ENCODE data around the gene PKNOX2.

The PKNOX2 gene

DNA sequence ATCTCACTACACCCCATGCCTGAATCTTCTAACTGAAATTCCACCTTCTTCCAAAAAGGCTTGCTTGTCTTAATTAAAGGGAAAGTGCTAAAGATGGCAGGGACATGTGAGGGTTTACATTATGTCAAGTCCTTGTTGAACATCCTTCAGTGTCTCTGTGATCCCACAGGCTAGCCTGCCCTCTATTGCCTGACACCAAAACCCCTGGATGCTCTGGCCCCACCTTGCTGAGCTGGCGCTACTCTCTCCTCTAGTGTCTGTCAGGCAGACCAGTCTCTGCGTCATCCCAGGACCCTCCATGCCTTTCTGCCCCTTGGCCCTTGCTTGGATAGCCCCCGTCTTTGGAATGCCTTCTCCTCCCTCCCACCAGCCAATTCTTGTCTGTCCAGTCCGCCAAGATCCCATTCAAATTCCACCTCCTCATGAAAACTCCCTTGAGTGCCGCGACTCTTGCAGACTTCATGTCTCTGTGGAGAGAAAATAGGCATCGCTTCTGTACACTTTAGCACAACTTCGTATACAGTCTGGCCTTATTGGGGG lies 69.3 kb downstream of the PKNOX2 start:
- no peak for DNase-seq (ENCODE audit: low spot score)

DNA sequence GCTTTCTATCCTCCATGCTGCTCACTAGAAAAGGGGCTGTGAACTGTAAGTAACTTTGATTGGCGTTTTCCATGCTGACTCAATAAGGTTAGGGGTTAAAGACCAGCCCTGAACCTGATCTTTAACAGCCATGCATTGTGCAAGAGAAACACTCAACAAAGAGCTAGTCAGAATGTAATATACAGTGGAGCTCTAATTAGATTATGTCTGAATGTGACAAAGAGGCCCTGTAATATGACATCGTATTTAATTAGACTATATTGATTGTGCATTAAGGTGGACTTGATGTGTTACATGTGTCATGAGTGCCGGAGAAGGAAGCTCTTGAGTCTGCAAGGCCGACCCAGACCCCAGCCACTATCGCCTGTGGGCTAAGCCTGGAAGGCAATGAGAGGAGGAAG lies 70.5 kb downstream of the PKNOX2 start:
- no peak for DNase-seq (ENCODE audit: low spot score)

DNA sequence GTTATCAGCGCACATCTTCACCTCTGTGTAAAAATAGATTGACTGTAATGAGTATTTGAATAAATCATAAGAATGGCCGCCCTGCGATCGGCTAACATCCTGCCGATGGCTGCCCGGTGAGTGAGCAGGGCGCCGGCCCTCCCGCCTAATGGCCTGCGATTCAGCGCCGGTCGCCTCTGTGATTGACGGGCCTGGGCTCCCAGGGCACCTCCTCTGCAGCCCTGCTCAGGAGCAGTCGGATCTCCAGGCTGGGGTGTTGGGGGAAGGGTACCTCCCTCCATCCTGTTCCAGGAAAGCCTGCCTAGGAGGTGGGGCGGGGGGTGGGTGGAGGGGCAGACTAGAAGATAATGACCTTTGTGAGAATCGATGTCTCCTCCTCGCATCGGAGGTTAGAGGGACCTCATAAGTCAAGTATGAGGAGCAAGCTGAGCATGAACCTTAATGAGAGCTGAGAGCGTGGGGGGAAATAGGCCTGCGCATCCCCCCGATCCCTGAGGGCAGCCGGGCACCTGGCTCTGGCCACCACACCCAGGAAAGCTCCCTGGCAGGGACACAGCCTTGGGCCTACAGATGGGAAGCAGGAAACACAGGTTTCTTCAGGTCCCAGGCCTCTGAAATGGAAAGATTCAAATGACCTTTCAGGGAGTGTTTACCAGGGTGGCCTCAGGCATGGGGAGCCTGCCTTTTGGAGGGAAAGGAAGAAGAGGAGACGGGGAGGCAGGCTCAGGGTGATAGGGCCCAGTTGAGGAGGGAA lies 71.7 kb downstream of the PKNOX2 start:
- no peak for DNase-seq (ENCODE audit: low spot score)

DNA sequence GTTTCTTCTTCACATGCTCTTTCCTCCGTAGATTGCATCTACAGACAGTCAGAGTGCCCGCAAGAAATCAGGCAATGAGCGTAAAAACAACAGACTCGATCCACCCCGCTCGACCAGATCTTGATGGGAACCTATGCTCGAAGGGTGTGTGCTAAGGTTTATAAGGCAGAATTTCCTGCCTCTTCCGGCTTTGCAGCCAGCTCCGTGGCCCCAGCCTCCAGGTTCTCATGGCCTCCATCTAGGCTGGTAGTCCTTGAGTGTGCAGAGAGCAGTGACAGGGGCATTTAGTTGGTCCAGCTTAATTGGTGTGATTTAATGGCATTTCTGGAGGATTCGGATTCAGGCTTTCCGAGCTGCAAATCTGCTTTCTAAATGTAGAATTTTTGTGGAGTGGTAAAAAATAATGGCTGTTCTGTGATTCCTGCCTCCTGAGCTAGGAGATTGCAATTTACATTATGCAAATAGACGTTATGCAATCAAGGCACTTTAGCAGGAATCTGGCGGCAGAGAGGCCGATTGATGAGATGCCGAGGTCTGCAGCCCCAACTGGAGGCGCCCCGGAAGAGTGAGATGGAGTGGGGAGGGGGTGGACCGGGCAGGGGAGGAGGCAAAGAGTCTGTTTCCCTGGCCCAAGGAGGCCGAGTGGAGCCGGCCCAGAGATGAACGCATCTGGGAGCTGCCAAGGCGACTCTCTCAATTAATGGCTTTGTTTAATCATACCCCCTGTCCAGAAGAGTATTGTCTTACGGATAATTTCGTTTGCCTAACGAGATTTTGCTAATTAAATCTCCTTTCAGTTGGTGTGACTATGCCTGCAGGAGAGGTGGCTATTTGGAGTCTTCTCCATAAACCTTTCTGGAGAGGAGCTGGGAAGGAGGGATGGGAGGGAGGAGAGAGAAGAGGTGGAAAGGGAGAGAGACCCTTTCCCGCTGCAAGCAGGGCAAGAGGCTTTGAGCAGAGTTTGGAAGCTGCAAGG lies 75.3 kb downstream of the PKNOX2 start:
- no peak for DNase-seq (ENCODE audit: low spot score)

DNA sequence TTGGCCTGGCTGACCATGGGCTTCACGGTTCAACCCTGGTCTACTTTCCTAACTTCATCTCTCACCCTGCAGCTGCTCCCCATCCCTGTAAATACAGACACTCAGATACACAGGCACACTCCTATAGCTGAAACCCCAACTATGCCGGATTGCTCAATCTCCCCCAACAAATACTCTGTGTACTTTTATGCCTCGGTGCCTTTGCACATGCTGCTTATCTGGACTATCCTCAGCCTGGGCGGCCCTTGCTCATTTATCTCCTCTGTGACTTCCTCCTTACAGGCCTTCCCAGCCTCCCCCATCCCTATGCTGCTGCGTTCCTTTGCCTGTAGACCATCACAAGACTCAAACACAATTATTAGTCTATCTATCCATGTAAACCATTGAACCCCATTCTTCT lies 76.6 kb downstream of the PKNOX2 start:
- no peak for DNase-seq (ENCODE audit: low spot score)

DNA sequence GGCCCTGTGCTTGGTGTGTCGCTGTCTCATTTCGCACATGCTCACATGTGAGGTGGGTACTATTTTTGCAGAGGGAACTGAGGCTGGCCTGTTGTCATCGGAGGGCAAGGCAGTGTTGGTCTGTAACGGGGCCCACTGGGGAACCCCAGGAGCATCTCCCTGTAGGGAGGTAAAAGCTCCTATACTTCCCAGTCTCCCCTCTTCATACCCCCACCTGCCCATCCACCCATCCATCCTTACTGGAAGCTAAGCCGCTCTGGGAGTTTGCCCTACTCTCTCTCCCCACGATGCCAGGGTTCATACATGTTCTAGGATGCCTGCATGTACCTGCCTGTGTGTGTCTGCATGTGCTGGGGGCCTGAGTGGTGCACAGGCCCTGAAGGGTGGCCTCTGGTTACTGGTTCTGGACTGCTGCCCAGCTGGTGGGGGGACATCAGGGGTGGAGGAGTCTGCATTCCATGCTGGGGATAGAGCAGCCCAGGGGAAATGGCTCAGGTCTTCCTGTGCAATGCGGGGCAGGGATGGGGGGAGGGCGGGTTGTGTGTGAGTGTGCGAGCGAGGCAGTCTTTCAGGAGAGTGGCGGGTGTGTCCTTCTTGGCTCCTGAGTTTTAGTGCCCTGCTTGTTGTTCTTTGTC lies 77.7 kb downstream of the PKNOX2 start:
- no peak for DNase-seq (ENCODE audit: low spot score)

DNA sequence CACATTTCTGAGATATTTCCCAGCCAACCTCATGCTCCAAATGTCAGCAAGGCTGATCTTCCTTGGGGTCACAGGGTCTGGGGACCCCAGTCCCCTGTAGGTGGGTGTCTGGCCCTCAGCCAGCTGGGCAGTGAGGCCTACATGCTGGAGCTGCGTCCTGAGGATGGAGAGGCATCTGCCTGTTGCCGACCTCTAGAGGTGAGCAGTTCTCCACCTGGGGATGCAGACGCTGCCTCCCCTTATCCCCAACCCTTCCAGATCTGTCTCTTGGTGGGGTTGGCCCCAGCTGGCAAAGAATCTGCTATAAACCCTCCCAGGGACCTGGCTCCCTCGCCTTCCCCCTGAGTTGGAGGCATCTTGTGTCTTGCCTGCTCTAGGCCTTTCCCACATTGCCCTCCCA lies 79.6 kb downstream of the PKNOX2 start:
- no peak for DNase-seq (ENCODE audit: low spot score)

DNA sequence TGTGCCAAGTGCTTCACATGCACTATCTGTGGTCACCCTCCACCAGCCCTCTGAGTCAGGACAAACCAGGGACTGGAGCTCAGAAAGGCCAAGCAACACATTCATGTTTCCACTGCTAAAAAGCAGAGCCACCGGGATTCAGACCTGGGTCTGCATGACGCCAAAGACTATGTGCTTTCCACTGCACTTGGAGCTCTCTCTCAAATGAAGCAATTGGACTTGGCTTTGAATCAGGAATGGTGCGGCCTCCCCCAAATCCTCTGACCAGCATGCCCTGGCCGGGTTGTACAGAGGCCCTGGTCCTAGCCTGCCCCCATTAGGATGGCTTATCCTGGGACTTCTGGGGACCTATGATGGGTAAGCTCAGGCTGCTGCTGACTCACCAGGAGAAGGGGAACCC lies 80.7 kb downstream of the PKNOX2 start:
- DNase-seq (ENCODE audit: low spot score) = no peak

DNA sequence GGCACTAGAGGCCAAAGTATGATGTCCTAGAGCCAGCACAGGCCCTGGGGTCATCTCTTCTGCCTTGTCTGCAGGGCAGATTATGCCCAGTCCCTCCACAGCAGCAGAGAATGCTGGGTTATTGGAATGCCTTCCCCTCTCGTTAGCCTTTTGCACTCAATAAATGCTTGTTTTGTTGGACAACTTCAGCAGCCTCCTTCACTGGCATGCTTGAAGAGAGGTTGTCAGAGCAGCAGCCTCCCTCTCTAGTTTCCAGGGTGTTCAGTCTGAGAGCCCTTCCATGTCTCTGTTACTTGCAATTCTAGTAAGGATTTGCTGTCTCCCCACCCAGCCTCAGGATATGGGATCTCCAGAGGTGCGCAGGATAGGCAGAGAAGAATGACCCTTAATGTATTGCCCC lies 82.9 kb downstream of the PKNOX2 start:
- DNase-seq (ENCODE audit: low spot score) = no peak

DNA sequence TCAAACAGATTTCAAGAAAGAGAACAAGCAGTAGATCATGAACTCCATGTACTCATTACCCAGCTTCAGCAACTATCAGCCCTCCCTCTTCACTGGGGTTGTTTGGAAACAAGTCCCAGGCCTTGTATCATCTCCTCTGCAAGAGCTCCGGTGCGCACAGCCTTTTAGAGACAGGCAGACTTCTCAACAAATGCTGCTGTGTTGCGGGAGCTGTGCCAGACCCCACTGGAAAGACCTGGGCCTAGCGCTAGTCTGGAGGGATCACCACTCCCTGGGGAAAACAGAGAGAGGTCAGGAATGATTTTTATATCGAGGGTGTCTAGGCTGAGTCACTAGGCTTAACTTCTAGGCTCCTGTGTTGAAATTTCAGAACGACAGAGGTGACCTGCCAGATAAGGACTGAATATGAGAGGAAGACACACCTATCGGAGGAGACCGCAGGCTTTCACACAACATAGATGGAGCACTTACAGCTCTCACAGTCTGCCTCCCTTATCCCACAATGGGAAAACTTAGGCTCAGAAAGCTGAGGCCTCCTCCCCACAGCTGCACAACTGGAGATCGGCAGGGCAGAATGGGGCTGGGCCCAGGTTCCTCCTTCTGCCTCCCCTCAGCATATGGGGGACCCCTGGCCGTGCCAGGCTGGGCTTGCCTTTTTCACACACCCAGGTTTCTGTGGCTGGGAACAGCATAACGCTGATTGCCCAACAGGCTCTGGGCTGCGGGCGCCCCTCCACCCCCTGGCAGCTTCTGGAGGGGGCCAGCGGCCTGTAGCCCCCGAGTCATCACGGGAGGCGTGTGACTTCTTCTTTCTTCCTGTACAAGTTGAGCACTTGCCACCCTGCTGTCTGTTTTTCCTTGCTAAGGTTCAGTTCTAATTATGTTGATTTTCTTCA lies 86.0 kb downstream of the PKNOX2 start:
- DNase-seq (ENCODE audit: low spot score) = no peak

DNA sequence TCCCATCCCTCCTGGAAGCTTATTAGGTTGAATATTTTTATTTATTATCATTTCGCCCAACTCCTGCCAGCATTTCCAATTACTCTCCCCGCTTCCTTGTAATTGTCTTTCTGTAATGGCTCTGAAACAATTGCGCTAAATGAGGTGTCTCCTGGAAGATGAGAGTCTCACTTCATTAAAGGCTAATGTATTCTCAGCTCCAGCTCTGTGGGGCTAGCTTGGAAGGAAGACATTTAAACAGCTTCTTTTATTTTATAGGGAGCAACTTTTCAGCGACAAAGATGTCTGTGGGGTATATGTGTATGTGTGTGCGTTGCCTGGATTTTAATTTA lies 86.6 kb downstream of the PKNOX2 start:
- DNase-seq (ENCODE audit: low spot score) = no peak

DNA sequence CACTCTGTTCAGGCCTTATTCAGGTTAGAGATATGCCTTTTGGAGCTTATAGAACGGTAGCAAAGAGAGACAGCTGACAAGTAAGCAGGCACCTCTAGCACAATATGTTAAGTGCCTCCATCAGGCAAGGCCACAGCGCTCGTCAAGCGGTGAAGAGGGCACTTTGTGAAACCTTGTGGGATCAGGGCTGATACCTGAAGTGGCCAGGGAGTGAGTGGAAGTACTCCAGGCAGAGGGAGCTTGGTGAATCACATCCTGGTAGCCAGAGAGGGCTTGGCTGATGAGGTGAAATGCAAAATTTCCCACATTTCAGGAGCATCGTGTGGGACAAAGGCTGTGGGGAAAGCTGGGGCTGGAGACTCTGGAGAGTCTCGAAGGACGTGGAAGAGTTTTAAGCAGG lies 87.4 kb downstream of the PKNOX2 start:
- DNase-seq (ENCODE audit: low spot score) = no peak

DNA sequence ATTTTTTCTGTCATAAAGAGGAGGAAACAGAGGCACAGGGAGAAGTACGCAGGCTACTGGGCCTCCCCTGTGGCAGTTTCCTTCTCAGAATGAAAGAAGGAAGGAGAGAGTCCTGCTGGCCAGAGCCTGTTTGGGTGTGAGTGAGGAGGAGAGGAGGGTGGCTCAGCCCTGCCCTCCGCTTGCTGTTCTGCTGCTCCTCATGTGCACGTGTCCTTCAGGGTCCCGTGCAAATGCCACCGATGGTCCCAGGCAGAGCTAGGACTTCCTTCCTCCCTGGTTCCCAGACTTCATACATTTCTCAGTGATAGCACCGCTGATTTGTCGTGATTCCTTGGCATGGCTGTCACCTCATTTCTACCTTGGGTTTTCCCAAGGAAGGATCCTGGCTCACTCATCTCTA lies 88.7 kb downstream of the PKNOX2 start:
- DNase-seq (ENCODE audit: low spot score) = no peak

DNA sequence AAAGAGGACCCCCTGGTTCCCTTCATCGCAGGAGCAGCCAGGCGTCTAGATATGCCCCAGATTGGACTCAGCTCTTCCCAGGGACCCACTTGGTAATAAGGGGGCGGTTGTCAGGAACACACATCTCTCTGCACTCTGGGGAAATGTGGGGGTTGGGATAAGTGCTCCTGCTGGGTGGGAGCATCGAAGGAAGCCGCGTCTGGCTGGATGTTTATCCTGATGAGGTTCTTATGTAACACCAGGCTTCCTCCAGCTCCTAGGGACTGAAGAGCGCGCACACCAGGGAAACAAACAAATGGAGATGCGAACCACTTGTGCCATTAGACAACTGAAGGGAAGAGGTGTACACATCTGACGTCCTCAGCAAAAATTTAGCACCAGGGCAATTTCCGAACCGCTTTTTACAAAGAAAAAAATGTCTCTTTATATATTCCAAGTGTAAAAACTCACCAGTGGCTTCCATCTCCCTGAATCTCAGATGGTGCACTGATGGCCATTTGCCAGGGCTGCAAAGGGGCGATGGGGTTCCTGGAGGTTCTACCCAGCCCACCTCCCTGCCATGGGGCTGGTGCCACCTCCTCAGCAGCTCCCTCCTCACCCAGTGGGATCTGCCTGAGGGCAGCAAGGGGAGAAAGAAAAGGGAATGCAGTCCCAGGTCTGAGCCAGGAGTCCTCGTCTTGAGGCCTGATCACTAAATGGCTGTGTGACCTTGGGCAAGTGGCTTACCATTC lies 89.4 kb downstream of the PKNOX2 start:
- DNase-seq (ENCODE audit: low spot score) = no peak

DNA sequence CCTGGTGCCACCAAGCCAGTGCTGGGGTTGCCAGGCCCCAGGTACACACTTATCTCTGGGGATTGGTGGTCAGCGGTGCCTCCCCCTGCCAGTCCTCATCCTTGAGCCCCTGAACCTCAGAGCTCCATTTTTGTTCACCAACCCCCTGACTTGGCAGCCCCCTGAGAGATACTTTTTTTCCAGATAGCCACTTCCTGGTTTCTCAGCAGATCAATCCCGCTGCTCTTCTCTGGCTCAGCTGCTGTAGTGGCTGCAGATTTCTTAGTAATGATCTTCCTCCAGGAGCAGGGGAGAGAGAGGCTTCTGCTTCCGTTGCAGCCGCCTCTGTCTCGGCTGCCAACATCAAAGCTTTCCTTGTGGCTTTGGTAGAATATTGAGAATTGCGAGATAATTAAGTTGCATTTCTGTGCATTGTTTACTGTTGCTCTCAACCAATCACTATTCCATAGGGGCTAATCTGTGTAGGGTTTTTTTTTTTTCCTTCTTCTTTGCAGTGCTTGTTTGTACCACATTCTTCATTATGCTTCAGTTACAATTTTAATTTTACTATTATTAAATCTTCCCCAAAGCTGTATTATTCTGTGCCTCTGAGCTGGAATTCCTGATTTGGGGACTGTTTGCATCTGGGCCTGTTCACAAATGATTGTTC lies 92.1 kb downstream of the PKNOX2 start:
- DNase-seq (ENCODE audit: low spot score) = no peak

DNA sequence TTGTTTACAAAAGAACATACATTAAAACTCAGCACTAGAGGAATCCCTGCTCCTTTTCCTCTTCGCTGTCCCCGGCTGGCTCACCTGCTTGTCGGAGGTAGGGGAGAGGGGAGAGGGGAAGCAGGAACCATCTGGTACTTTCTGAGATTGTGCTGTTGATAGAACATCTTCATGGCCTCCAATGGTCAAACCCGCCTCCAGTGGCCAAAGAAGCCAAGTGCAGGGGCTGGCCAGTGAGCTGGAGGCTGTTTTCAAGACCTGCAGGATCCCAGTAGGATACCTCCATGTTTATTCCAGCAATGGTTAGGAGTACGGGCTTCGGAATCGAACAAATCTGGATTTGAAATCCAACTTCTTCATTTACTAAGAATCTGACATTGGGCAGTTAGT lies 92.6 kb downstream of the PKNOX2 start:
- no peak for DNase-seq (ENCODE audit: low spot score)

DNA sequence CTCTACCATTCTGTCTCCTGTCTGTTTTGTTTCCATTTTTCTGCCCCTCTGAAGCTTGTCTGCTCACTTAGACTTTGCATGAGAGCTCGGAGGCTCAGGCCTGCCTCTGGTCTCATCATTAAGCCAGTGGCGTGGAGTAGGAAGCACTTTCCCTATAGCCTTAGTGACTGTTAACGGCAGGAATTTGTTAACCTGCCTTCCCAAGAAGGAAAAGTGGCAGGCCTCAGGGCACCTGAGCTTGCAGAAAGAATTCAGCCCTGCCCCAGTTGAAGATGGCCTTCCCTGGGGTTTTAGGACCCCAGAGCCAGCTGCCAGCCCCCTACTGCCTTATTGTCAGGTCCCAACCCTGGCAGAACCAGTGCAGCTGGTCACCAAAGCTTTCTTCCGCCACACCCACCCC lies 93.2 kb downstream of the PKNOX2 start:
- DNase-seq (ENCODE audit: low spot score) = no peak

DNA sequence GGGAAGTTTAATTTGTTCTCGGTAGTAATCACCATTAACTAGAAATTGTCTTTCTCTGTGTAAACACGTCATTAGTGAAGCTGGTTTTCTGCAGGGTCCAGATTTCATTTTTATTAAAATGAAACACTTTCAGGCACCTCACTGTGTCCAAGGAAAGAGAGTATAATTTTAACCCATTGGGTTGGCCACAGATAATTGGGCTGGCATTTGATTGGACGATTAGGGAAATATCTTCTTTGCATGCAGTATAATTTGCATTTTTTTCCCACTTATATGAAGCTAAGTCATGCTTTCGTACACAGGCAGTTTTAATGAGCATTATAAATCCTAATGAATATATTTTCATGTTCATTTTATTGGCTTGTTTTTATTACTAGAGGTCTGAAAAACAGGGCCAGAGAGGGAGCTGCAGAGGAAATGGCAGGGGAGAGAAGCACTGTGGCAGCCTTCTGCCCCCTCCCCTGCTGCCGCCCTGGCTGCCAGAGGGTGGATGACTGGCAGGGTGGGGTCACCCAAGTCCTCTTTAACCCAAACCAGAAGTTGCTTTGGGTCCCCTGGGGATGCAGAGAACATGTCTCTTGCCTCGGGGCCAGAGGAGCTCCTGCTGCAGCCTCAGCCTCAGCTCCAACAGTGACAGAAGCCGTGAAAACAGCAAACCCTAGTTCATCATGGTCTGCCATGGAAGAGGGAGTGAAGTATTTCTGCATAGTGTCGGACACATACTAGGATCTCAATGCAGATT lies 93.9 kb downstream of the PKNOX2 start:
- no peak for DNase-seq (ENCODE audit: low spot score)

DNA sequence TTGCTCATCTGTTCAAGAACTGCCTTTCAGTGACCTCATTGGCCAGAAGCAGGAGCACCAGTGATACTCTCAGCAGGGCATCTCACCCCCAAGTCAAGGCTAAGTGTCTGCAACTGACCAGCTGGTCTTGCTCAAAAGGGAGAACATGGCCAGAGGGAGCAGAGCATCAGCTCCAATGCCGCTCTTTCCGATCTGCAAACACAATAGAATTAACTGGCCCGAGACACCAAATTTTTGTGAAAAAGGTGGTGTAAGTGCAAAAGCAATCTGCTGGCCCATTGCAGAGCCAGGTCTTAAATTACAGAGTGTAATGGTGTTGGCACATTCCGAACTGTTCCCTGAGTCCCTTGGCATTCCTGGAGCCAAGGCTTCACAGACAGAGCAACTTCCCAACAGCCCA lies 97.0 kb downstream of the PKNOX2 start:
- DNase-seq (ENCODE audit: low spot score) = no peak
